GM10248 (cell line): Measurements from ENCODE around the gene PAPLN.

Experiments
- CTCF ChIA-PET: fragments of 300-600 bp; sonication (Branson Sonifier 250); formaldehyde crosslinking; extraction: SDS; loops from one replicate; lab custom pipeline; 2021; ENCODE audit warnings: antibody characterized with exemption; lab: Yijun Ruan, JAX
- POLR2A ChIA-PET: fragments of 350-650 bp; sonication (Branson Sonifier 250); formaldehyde crosslinking; extraction: SDS; loops from one replicate; lab custom pipeline; 2020; ENCODE audit warnings: antibody characterized with exemption; lab: Yijun Ruan, JAX
- DNase-seq: peaks from one replicate; pipeline ENCODE4 v3.0.0; 2012; ENCODE audit errors: extremely low spot score
- CTCF ChIP-seq: IDR thresholded peaks from 2 replicates; pipeline ENCODE4 v1.5.1; 2012; ENCODE audit warnings: mild to moderate bottlenecking, low read depth; ENCODE audit errors: extremely low read depth, missing control alignments, control extremely low read depth

PAPLN gene

GRCh38 chr14:73234029-73234428, 3.3 kb upstream of the PAPLN start:
- TF ChIP-seq CTCF, result no peak
- ChIA-PET CTCF (interaction anchor here (1.0 to 2.7 kb wide), 3 partner anchors 11 to 238 kb away, joined by 3 to 16 read pairs (median 14); no protein-coding TSS in a partner anchor), POLR2A (interaction anchor here (0.5 kb wide), 1 partner anchor 74 kb away, joined by 3 read pairs; no protein-coding TSS in a partner anchor)
- no peak for DNase-seq

GRCh38 chr14:73234586-73235394, 2.5 kb upstream of the PAPLN start:
- DNase-seq, result no peak
- ChIA-PET POLR2A (no interaction called here), CTCF (no interaction called here)
- no peak for TF ChIP-seq CTCF

- TF ChIP-seq CTCF, result no peak
- ChIA-PET CTCF (interaction anchor here (1.0 to 1.1 kb wide), 2 partner anchors 12 to 39 kb away, joined by 3 read pairs; no protein-coding TSS in a partner anchor), POLR2A (interaction anchor here (0.6 kb wide), 1 partner anchor 1940 kb away, joined by 3 read pairs; no protein-coding TSS in a partner anchor)
- DNase-seq, result no peak
Measured at GRCh38 chr14:73235531-73236155, 1.7 kb upstream of the PAPLN start.

- POLR2A ChIA-PET, result no interaction called here
- TF ChIP-seq CTCF, result no peak
- DNase-seq, result no peak
- CTCF ChIA-PET, result interaction anchor here (1.0 to 1.1 kb wide), 2 partner anchors 12 to 40 kb away, joined by 3 read pairs; no protein-coding TSS in a partner anchor
Measured at GRCh38 chr14:73236157-73236556, 1.1 kb upstream of the PAPLN start.

GRCh38 chr14:73236752-73237218, 521 bp upstream of the PAPLN start:
- ChIA-PET CTCF (no interaction called here), POLR2A (no interaction called here)
- DNase-seq, result no peak
- TF ChIP-seq CTCF, result no peak

- CTCF ChIA-PET, result no interaction called here
- DNase-seq, result peak; percentile 37
- POLR2A ChIA-PET, result no interaction called here
- no peak for TF ChIP-seq CTCF
Measured at GRCh38 chr14:73237786-73238423, 599 bp downstream of the PAPLN start.
